ENCODE data around the gene KIR3DL2.
"Not testable (repeated sequence)": the region's sequence is repeated elsewhere in the genome, so short reads cannot be mapped to it uniquely, and the experiment has no call there.

The KIR3DL2 gene

DNA sequence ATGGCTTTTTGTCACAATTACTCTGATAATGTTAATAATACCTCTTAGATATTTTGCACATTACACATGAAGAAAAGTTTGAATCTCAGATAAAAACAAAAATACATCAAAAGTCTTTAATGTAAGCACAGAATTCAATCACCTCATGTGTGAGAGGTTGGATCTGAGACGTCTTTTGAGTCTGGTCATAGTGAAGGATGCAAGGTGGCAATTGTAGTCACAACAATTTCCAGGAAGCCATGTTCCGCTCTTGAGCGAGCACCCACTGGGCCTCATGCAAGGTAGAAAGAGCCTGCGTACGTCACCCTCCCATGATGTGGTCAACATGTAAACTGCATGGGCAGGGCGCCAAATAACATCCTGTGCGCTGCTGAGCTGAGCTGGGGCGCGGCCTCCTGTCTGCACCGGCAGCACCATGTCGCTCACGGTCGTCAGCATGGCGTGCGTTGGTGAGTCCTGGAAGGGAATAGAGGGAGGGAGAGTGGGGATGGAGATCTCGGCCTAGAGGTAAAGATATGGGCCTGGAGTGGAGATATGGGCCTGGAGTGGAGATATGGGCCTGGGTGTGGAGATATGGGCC lies at the start of gene KIR3DL2:
TSS of gene KIR3DL2 (plus strand) at position 383 of the 580 bp plus-strand sequence. CDS start at position 416, 33 bp downstream.
- not testable (repeated sequence) for DNase-seq (ENCODE audit: low read depth in 1 of 2, low spot score in 1 of 2)

DNA sequence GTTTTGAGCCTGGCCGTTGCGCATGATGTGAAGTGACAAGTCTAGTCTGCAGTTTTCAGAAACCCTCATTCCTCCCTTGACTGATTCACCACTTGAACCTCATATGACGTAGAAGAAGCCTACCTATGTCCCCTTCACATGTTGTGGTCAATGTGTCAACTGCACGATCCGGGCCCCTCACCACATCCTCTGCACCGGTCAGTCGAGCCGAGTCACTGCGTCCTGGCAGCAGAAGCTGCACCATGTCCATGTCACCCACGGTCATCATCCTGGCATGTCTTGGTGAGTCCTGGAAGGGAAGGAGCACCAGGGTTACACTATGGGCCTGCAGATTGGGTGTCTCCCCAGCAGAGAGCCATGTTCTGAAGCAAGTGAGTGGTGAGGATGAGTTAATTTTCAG lies 46.8 kb upstream of the KIR3DL2 start, which contains the start of gene KIR2DL4:
TSS of gene KIR2DL4 (plus strand) at position 201 of the 400 bp plus-strand sequence. CDS start at position 243, 42 bp downstream.
- DNase-seq (ENCODE audit: low read depth in 1 of 2, low spot score in 1 of 2), result no peak

DNA sequence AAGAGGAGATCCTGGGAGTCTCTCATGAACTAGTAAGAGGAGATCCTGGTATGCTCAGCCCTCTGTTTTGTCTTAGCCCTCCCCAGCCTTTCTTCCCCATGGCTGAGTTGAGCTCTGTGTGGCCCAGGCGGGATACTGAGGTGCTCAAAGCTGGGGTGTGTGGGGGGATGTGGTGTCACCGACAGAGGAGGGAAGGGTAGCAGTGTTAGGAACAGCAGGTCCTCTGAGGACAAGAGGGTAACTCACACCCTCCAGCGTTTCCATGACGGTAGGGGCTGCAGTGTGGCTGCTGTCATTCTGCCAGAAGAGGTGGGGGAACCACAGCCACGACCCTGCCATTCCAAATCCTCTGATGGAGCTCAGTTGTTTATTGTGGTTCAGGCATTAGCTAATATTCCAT lies 46.1 kb upstream of the KIR3DL2 start:
- DNase-seq (ENCODE audit: low read depth in 1 of 2, low spot score in 1 of 2), result no peak

DNA sequence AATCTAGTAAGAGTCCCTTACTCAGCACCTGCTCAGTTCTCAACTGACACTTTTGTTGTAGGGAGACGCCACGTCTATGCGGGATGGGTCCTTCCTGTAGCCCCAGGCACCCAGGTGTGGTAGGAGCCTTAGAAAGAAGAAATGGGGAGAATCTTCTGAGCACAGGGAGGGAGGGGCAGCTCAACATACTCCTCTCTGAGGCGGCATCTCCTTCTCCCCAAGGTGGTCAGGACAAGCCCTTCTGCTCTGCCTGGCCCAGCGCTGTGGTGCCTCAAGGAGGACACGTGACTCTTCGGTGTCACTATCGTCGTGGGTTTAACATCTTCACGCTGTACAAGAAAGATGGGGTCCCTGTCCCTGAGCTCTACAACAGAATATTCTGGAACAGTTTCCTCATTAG lies 45.7 kb upstream of the KIR3DL2 start:
- DNase-seq (ENCODE audit: low read depth in 1 of 2, low spot score in 1 of 2), result no peak

DNA sequence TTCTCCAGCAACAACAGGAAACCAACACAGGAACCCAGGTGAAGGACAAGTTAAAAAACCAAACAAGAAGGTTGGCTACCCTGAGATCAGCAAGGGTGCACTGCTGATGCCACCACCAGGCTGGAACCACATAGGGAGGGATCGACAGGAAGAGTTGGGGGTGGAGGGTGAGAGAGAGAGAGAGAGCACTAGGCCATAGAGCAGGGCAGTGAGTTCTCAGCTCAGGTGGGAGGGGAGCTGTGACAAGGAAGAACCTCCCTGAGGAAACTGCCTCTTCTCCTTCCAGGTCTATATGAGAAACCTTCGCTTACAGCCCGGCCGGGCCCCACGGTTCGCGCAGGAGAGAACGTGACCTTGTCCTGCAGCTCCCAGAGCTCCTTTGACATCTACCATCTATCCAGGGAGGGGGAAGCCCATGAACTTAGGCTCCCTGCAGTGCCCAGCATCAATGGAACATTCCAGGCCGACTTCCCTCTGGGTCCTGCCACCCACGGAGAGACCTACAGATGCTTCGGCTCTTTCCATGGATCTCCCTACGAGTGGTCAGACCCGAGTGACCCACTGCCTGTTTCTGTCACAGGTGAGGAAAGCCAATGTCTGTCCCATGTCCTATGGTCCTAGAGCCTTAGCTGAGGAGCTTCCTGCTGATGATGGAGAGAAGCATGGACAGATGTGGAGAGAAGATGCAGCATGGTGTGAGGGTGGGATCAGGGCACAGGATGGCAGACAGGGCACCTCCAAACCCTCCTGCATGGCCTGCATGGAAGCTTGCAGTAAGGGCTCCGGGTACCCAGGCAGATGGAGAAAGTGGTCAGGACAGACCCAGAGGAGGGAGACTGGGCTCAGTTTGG lies 44.4 kb upstream of the KIR3DL2 start:
- no peak for DNase-seq (ENCODE audit: low read depth in 1 of 2, low spot score in 1 of 2)

DNA sequence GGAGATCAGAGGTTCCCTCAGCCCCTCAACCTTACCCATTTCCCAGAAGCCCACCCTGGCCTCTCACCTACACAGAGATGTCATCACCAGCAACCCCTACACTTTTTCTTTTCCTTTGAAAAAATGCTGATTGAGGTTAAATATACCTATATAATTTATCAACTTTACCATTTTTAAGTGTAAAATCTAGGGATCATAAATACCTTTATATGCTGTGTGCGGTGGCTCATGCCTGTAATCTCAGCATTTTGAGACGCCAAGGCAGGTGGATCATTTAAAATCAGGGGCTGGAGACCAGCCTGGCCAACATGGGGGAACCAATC lies 43.8 kb upstream of the KIR3DL2 start:
- DNase-seq (ENCODE audit: low read depth in 1 of 2, low spot score in 1 of 2), result no peak

DNA sequence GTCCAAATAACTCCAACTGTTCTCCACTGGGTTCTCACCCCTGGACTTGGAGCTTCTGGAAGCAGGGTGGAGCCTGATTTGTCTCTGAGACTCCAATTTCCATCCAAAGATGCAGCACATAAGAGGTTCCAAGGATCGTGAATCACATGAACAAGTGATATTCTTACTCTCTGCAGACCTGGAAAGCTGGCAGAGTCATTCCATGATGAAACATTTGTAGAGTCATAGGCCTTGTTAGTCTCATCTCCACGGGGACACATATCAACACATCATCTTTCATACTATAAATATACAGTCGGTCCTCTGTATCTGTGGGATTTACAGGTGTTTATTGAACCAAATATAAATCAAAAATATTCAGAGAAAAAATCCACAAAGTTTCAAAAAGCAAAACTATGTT lies 35.7 kb upstream of the KIR3DL2 start:
- not testable (repeated sequence) for DNase-seq (ENCODE audit: low read depth in 1 of 2, low spot score in 1 of 2)

DNA sequence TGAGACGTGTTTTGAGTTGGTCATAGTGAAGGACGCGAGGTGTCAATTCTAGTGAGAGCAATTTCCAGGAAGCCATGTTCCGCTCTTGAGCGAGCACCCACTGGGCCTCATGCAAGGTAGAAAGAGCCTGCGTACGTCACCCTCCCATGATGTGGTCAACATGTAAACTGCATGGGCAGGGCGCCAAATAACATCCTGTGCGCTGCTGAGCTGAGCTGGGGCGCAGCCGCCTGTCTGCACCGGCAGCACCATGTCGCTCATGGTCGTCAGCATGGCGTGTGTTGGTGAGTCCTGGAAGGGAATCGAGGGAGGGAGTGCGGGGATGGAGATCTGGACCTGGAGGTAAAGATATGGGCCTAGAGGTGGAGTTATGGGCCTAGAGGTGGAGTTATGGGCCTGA lies 34.0 kb upstream of the KIR3DL2 start, which contains the start of gene KIR3DL1:
TSS of gene KIR3DL1 (plus strand) at position 218 of the 400 bp plus-strand sequence.
- not testable (repeated sequence) for DNase-seq (ENCODE audit: low read depth in 1 of 2, low spot score in 1 of 2)

DNA sequence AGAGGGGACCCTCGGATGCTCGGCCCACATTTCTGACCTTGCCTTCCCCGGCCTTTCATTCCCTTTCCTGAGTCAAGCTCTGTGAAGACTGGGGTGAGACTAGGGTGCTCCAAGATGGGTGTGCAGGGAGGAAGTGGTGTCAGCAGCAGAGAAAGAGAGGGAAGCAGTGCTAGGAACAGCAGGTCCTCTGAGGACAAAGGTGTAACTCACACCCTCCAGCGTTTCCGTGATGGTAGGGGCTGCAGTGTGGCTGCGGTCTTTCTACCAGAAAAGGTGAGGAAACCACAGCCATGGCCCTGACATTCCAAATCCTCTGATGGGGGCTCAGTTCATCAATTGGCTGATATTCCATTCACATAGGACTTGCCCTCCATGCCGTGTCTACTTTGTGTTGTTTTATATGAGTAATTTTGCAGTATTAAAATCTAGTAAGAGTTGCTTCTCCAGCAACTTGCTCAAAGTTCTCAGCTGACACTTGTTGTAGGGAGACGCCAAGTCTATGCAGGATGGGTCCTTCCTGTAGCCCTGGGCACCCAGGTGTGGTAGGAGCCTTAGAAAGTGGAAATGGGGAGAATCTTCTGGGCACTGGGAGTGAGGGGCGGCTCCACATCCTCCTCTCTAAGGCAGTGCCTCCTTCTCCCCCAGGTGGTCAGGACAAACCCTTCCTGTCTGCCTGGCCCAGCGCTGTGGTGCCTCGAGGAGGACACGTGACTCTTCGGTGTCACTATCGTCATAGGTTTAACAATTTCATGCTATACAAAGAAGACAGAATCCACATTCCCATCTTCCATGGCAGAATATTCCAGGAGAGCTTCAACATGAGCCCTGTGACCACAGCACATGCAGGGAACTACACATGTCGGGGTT lies 32.3 kb upstream of the KIR3DL2 start:
- no peak for DNase-seq (ENCODE audit: low read depth in 1 of 2, low spot score in 1 of 2)

DNA sequence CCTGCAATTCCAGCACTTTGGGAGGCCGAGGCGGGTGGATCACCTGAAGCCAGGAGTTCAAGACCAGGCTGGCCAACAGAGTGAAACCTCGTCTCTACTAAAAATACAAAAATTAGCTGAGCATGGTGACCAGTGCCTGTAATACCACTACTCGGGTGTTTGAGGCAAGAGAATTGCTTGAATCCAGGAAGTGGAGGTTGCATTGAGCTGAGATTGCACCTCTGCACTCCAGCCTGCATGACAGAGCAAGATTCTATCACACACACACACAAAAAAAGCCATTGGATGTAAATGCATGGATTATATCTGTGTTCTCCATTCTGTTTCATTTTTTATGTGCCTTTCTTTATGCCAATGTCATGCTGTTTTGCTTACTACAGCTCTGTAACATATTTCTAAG lies 25.8 kb upstream of the KIR3DL2 start:
- not testable (repeated sequence) for DNase-seq (ENCODE audit: low read depth in 1 of 2, low spot score in 1 of 2)

DNA sequence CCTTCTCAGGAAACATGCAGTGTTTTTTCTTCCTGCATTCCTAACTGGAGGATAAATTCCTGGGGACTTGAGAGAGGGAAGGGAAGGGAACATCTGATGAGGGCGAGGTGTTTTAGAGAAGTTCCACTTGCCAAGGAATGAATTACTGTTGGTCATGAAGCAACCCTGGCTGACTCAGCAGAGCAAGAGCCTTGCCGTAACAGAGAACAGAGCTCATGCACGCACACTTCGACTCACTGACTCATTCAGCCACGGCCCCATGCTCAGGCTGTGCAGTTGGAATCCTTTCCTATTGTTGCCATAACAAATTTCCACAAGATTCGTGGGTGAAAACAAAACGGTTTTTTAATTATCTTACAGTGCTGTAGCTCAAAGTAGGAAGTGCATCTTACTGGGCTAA lies 24.9 kb upstream of the KIR3DL2 start:
- not testable (repeated sequence) for DNase-seq (ENCODE audit: low read depth in 1 of 2, low spot score in 1 of 2)

DNA sequence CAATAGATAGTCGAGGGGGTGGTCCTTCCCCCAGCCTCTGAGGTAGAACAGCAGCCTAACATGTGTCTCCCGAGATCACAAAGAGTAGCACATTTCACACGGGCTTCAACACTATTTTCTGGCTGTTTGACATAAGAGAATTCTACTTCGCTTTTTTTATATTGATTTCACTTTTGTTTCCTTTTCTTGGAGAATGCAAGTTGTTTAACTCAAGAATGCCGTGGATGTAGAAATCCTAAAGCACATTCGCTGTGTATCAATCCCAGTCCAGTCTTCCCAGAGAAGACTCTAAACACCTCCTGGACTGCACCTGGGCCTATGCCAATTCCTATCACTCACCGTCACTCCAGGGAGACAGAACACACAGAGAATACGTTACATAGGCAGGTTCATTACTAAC lies 22.2 kb upstream of the KIR3DL2 start:
- DNase-seq (ENCODE audit: low read depth in 1 of 2, low spot score in 1 of 2), result not testable (repeated sequence)

DNA sequence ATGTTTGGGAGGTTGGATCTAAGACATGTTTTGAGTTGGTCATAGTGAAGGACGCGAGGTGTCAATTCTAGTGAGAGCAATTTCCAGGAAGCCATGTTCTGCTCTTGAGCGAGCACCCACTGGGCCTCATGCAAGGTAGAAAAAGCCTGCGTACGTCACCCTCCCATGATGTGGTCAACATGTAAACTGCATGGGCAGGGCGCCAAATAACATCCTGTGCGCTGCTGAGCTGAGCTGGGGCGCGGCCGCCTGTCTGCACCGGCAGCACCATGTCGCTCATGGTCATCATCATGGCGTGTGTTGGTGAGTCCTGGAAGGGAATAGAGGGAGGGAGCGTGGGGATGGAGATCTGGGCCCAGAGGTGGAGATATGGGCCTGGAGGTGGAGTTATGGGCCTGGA lies 17.7 kb upstream of the KIR3DL2 start, which contains the start of gene KIR2DS4:
TSS of gene KIR2DS4 (plus strand) at position 181 of the 400 bp plus-strand sequence.
- not testable (repeated sequence) for DNase-seq (ENCODE audit: low read depth in 1 of 2, low spot score in 1 of 2)

DNA sequence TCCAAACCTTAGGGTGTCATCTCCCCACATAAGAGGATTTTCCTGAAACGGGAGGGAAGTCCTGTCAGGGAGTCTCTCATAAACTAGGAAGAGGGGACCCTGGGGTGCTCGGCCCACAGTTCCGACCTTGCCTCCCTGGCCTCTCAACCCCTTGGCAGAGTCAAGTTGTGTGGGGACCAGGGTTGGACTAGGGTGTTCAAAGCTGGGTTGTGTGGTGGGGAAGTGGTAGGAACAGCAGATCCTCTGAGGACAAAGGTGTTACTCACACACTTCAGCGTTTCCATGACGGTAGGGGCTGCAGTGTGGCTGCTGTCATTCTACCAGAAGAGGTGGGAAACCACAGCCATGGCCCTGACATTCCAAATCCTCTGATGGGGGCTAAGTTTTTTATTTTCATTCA lies 15.1 kb upstream of the KIR3DL2 start:
- DNase-seq (ENCODE audit: low read depth in 1 of 2, low spot score in 1 of 2), result not testable (repeated sequence)

DNA sequence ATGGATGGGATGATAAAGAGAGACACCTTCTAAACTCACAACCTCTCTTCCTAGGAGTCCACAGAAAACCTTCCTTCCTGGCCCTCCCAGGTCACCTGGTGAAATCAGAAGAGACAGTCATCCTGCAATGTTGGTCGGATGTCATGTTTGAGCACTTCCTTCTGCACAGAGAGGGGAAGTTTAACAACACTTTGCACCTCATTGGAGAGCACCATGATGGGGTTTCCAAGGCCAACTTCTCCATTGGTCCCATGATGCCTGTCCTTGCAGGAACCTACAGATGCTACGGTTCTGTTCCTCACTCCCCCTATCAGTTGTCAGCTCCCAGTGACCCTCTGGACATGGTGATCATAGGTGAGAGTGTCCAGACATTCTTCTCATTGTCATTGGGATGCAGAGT lies 12.7 kb upstream of the KIR3DL2 start:
- not testable (repeated sequence) for DNase-seq (ENCODE audit: low read depth in 1 of 2, low spot score in 1 of 2)

DNA sequence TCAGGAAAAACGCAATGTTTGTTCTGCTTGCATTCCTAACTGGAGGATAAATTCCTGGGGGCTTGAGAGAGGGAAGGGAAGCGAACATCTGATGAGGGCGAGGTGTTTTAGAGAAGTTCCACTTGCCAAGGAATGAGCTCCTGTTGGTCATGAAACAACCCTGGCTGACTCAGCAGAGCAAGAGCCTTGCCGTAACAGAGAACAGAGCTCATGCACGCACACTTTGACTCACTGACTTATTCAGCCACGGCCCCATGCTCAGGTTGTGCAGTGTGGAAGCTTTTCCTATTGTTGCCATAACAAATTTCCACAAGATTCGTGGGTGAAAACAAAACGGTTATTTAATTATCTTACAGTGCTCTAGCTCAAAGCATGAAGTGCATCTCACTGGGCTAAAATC lies 7.1 kb upstream of the KIR3DL2 start:
- DNase-seq (ENCODE audit: low read depth in 1 of 2, low spot score in 1 of 2), result not testable (repeated sequence)

DNA sequence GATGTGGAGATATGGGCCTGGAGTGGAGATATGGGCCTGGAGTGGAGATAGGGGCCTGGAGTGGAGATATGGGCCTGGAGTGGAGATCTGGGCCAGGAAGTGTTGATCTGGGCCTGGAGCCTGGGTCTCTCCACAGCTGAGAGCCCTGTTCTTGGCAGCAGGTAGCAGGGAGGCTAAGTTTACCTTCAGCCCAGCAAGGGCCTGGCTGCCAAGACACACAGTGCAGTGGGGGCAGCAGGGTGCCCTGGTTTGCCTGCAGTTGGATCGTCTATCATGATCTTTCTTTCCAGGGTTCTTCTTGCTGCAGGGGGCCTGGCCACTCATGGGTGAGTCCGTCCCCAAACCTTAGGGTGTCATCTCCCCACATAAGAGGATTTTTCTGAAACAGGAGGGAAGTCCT lies 687 bp downstream of the KIR3DL2 start:
- no peak for DNase-seq (ENCODE audit: low read depth in 1 of 2, low spot score in 1 of 2)

DNA sequence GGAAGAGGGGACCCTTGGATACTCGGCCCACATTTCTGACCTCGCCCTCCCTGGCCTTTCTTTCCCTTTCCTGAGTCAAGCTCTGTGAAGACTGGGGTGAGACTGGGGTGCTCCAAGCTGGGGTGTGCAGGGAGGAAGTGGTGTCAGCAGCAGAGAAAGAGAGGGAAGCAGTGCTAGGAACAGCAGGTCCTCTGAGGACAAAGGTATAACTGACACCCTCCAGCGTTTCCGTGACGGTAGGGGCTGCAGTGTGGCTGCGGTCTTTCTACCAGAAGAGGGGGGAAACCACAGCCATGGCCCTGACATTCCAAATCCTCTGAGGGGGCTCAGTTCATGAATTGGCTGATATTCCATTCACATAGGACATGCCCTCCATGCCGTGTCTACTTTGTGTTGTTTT lies 1.1 kb downstream of the KIR3DL2 start:
- no peak for DNase-seq (ENCODE audit: low read depth in 1 of 2, low spot score in 1 of 2)

DNA sequence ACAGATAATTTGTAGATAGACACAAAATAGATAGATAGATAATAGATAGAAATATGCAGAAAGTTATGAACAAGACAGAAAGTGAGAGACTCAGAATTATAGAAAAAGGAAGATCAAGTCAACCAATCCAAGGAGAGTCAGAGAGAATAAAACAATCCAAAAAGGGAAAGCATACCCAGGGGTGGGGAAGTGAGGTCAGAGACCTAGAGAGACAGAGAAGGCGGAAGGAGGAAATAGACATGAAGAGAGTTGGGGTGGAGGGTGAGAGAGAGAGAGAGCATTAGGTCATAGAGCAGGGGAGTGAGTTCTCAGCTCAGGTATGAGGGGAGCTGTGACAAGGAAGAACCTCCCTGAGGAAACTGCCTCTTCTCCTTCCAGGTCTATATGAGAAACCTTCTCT lies 5.0 kb downstream of the KIR3DL2 start:
- DNase-seq (ENCODE audit: low read depth in 1 of 2, low spot score in 1 of 2), result not testable (repeated sequence)

DNA sequence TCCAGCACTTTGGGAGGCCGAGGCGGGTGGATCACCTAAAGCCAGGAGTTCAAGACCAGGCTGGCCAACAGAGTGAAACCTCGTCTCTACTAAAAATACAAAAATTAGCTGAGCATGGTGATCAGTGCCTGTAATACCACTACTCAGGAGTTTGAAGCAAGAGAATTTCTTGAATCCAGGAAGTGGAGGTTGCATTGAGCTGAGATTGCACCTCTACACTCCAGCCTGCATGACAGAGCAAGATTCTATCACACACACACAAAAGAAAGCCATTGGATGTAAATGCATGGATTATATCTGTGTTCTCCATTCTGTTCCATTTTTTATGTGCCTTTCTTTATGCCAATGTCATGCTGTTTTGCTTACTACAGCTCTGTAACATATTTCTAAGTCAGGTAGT lies 8.2 kb downstream of the KIR3DL2 start:
- DNase-seq (ENCODE audit: low read depth in 1 of 2, low spot score in 1 of 2), result not testable (repeated sequence)

DNA sequence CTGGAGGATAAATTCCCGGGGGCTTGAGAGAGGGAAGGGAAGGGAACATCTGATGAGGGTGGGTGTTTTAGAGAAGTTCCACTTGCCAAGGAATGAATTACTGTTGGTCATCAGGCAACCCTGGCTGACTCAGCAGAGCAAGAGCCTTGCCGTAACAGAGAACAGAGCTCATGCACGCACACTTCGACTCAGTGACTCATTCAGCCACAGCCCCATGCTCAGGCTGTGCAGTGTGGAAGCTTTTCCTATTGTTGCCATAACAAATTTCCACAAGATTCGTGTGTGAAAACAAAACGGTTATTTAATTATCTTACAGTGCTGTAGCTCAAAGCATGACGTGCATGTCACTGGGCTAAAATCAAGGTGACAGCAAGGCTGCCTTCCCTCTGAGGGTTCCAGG lies 9.2 kb downstream of the KIR3DL2 start:
- not testable (repeated sequence) for DNase-seq (ENCODE audit: low read depth in 1 of 2, low spot score in 1 of 2)
